SK-N-MC (cell line): ENCODE measurements around the gene SLC4A3.

Experiments
- EZH2 ChIP-seq: fragments of 200-600 bp; sonication (generic); IDR thresholded peaks from one replicate; pipeline ENCODE4 v1.6.1; 2017; ENCODE audit warnings: antibody characterized with exemption
- FOXP2 ChIP-seq: optimal IDR thresholded peaks from 2 replicates; pipeline ENCODE3; 2011; ENCODE audit warnings: mild to moderate bottlenecking, moderate library complexity; ENCODE audit not compliant: insufficient read depth; ENCODE audit errors: extremely low read length, control extremely low read depth
- POLR2AphosphoS5 ChIP-seq: IDR thresholded peaks from 2 replicates; pipeline ENCODE4 v1.6.1; 2012; ENCODE audit warnings: mild to moderate bottlenecking, low read depth, low read length, borderline replicate concordance

DNA sequence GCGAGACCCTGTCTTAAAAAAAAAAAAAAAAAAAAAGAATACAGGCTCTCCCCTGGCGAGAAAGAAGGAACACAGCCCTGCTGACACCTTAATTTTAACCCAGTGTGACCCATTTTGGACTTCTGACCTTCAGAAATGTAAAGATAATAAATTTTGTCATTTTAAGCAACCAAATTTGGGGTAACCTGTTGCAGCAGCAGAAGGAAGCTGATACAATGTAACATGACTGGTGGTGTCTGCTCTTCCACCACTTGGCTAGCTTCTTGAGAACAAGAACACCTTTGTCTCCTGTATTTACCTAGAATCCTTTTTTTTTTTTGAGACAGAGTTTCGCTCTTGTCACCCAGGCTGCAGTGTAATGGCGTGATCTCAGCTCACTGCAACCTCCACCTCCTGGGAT lies 36.3 kb upstream of the SLC4A3 start:
- TF ChIP-seq POLR2AphosphoS5 (no peak), EZH2 (no peak), FOXP2 (no peak)
